RWPE2 (cell line): Measurements from ENCODE around the gene BAIAP2L2.
"Not testable (repeated sequence)": the region's sequence is repeated elsewhere in the genome, so short reads cannot be mapped to it uniquely, and the experiment has no call there.

Experiments
- ATAC-seq: fragments of 200-7000 bp; cut with Tn5 transposase; 3 replicates; pipeline ENCODE4 v1.9.1; 2021; ENCODE audit warnings: low read depth
- DNase-seq: peaks from one replicate; pipeline ENCODE4 v3.0.0-alpha.2; 2020; ENCODE audit warnings: low spot score
- H3K27ac ChIP-seq: fragments of 450-650 bp; 2 replicates; pipeline ENCODE4 v1.5.1; 2017; ENCODE audit warnings: mild to moderate bottlenecking; ENCODE audit not compliant: poor library complexity, severe bottlenecking
- H3K27me3 ChIP-seq: fragments of 250-450 bp; sonication (Bioruptor Pico); 2 replicates; pipeline ENCODE4 v1.5.1; 2021; ENCODE audit warnings: mild to moderate bottlenecking, moderate library complexity; ENCODE audit not compliant: insufficient read depth, poor library complexity, severe bottlenecking
- H3K36me3 ChIP-seq: fragments of 250-450 bp; sonication (Bioruptor Pico); 2 replicates; pipeline ENCODE4 v1.5.1; 2020; ENCODE audit warnings: low read depth, mild to moderate bottlenecking, moderate library complexity
- H3K4me1 ChIP-seq: fragments of 250-450 bp; sonication (Bioruptor Pico); 2 replicates; pipeline ENCODE4 v1.5.1; 2021; ENCODE audit warnings: mild to moderate bottlenecking, moderate library complexity; ENCODE audit not compliant: insufficient read depth, poor library complexity, severe bottlenecking
- H3K4me3 ChIP-seq: fragments of 250-450 bp; sonication (Bioruptor Pico); 2 replicates; pipeline ENCODE4 v1.5.1; 2021; ENCODE audit warnings: mild to moderate bottlenecking, moderate library complexity; ENCODE audit not compliant: severe bottlenecking
- H3K9me3 ChIP-seq: fragments of 250-450 bp; sonication (Bioruptor Pico); 2 replicates; pipeline ENCODE4 v1.5.1; 2021; ENCODE audit warnings: mild to moderate bottlenecking, moderate library complexity; ENCODE audit not compliant: severe bottlenecking
- TF ChIP-seq, protein P1 (sequence below): fragments of 450-650 bp; IDR thresholded peaks from one replicate; pipeline ENCODE4 v1.5.1; 2017; ENCODE audit warnings: mild to moderate bottlenecking, moderate library complexity; ENCODE audit not compliant: poor library complexity, severe bottlenecking

Gene BAIAP2L2

DNA sequence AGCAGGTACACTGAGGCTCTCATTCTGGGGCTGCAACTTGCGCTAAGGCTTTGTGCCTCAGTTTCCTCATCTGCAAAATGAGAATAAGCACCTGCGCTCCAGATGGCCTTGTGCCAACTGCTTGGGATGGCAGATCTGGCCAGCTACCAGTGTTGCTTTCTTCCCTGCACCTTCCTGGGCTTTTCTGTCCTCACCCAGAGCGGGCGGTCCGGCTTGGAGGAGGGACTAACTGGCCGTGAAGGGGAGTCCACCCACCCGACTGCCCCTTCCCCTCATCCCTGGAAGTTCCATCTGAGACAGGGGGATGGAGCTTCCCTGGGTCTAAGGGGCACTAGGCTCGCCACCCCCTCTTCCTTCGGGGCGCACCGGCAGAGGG is 30.0 kb downstream of the BAIAP2L2 start:
- H3K4me3 ChIP-seq = no peak overlapping the region
- no peaks in the 10 kb centered on the region for H3K36me3 ChIP-seq
- TF ChIP-seq, protein P1, sequence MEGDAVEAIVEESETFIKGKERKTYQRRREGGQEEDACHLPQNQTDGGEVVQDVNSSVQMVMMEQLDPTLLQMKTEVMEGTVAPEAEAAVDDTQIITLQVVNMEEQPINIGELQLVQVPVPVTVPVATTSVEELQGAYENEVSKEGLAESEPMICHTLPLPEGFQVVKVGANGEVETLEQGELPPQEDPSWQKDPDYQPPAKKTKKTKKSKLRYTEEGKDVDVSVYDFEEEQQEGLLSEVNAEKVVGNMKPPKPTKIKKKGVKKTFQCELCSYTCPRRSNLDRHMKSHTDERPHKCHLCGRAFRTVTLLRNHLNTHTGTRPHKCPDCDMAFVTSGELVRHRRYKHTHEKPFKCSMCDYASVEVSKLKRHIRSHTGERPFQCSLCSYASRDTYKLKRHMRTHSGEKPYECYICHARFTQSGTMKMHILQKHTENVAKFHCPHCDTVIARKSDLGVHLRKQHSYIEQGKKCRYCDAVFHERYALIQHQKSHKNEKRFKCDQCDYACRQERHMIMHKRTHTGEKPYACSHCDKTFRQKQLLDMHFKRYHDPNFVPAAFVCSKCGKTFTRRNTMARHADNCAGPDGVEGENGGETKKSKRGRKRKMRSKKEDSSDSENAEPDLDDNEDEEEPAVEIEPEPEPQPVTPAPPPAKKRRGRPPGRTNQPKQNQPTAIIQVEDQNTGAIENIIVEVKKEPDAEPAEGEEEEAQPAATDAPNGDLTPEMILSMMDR = no peak
- DNase-seq (no peak), ATAC-seq (no peak)
- H3K9me3 ChIP-seq = no peaks in the 10 kb centered on the region
- peaks cover 28% of the 10 kb centered on the region for H3K27me3 ChIP-seq
- H3K4me1 ChIP-seq = no peaks in the 10 kb centered on the region
- no peak overlapping the region for H3K27ac ChIP-seq

DNA sequence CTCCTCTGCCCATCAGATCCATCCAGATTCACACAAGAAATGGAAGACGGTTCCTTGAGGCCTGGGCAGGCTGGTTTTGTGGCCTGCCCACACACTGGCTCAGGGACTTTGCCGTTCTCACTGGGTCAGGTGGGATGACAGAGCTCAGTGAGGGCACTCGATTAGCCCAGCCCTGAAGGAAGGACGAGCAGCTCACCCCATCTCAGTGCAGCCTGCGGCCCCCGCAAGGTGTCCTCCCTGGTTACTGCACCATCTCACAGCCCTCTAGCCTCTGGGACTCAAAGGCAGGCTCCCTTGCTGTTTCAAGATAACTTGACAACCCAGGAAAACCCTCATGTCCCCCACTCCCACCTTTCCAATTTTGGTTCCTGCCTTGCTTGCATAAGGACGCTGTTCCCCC is 30.7 kb downstream of the BAIAP2L2 start:
- Histone ChIP-seq H3K4me1 (no peaks in the 10 kb centered on the region), H3K27me3 (peaks cover 28% of the 10 kb centered on the region), H3K9me3 (no peaks in the 10 kb centered on the region), H3K27ac (no peak overlapping the region), H3K36me3 (no peaks in the 10 kb centered on the region; the same call in 1 of the 2 replicates), H3K4me3 (no peak overlapping the region)
- ATAC-seq = no peak
- no peak for DNase-seq
- TF ChIP-seq, protein P1 = no peak

DNA sequence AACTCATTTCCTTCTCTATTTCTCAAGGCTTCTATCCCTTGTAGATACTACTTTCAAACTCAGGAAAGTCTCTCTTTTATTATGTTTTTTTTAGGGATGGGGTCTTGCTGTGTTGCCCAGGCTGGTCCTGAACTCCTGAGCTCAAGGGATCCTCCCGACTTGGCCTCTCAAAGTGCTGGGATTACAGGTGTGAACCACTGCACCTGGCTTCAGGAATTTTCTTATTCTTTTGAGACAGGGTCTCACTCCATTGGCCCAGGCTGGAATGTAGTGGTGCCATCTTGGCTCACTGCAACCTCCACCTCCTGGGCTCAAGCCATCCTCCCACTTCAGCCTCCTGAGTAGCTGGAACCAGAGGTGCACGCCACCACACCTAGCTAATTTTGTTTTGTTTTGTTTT is 31.3 kb downstream of the BAIAP2L2 start:
- H3K27me3 ChIP-seq = peaks cover 28% of the 10 kb centered on the region
- H3K27ac ChIP-seq, H3K4me3 ChIP-seq, DNase-seq, H3K4me1 ChIP-seq, H3K36me3 ChIP-seq, H3K9me3 ChIP-seq, ATAC-seq: not testable (repeated sequence)

DNA sequence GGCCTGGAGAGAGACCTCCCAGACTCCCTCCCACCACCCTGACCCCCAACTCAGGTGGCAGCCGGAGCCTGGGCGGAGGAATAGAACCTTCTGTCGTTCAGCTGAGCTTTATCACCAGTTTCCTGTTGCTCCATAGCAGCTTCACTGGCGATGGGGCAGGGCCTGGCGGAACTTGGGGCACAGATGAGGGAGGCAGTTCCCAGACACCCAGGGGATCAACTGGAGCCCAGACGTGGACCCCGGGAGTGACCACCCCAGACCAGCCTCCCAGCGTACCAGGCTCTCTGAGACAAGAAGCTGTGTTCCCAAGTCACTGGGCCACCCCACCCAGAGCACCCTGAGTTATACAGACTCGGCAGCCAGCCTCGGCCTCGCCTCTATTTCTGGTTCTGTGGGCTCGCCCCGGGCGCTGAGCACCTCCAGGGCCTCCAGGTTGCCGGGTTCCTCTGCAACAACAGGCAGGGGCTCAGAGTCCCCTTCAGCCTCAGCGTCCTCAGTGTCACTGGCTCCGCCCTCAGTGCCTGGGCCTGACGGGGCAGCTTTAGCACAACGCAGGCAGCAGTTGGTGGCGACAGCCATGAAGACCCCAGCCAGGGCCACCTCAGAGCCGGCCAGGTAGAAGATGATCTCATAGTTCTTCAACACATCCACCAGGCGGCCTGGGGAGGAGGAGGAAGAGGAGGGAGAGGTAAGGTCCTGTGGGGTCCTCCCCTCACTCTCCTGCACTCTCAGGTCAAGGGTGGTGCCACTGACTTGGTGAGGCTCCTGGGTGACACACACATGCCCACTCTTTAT is 32.2 kb downstream of the BAIAP2L2 start:
- Histone ChIP-seq H3K4me3 (no peak overlapping the region), H3K27ac (no peak overlapping the region), H3K4me1 (no peaks in the 10 kb centered on the region), H3K27me3 (peaks cover 27% of the 10 kb centered on the region), H3K9me3 (no peaks in the 10 kb centered on the region), H3K36me3 (peaks cover 2% of the 10 kb centered on the region)
- ATAC-seq (no peak), DNase-seq (no peak)
- TF ChIP-seq, protein P1 = no peak

DNA sequence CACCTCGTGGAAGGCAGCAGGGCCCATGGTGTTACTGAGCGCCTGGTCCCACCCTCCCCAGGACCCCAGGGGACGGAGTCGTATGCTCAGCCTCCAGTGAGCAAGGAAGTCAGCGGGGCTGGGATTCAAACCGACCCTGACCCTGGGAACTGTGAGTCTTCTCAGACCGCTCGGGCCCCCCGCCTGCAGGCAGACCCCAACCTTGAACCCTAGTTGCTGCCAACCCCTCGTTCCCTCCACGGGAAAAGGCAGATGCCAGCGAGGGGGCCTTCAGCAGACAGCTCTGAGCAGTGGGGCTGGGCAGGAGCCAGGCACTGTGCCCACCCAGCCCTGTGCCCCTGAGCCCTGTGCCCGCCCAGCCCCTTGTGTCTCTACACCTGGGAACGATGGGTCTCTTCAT is 32.9 kb downstream of the BAIAP2L2 start:
- TF ChIP-seq, protein P1 = no peak
- Histone ChIP-seq H3K4me1 (no peaks in the 10 kb centered on the region), H3K4me3 (no peak overlapping the region), H3K9me3 (no peaks in the 10 kb centered on the region), H3K27ac (no peak overlapping the region), H3K36me3 (peaks cover 5% of the 10 kb centered on the region), H3K27me3 (peaks cover 21% of the 10 kb centered on the region)
- no peak for DNase-seq
- ATAC-seq = no peak
